IMR-90 (cell line): ENCODE measurements around the gene HIVEP3. TPM values are rescaled to one million over a fixed set of nuclear protein-coding genes. Genes with fewer than 3 reads are reported as not detected.

Experiments
- ATAC-seq: fragments of 200-7000 bp; cut with Tn5 transposase; 2 replicates; pipeline ENCODE4 v1.9.1; 2020; ENCODE audit warnings: low read depth, mild to moderate bottlenecking, moderate library complexity
- BruUV-seq: library from RNA; stranded (reverse); fragments of 400-500 nt; replicated peaks from 2 replicates; lab custom pipeline; 2021; lab: Mats Ljungman, UMichigan
- CTCF ChIA-PET: fragments of 300-600 bp; formaldehyde crosslinking; extraction: SDS; loops from one replicate; lab custom pipeline; 2021; ENCODE audit warnings: antibody characterized with exemption; lab: Yijun Ruan, JAX
- POLR2A ChIA-PET: fragments of 300-600 bp; sonication (Branson Sonifier 250); formaldehyde crosslinking; loops from one replicate; lab custom pipeline; 2022; ENCODE audit warnings: antibody characterized with exemption; ENCODE audit not compliant: unreplicated experiment; lab: Charles Lee
- DNase-seq: peaks from one replicate; pipeline ENCODE4 v3.0.0; 2013
- H2AFZ ChIP-seq: replicated peaks from 2 replicates; pipeline ENCODE3; 2013; ENCODE audit warnings: low read length, mild to moderate bottlenecking; ENCODE audit not compliant: poor library complexity
- H2AK5ac ChIP-seq: 2 replicates; pipeline ENCODE4 v1.6.1; 2013; ENCODE audit warnings: low read depth, low read length, inconsistent platforms
- H2AK9ac ChIP-seq: replicated peaks from 2 replicates; pipeline ENCODE3; 2013; ENCODE audit warnings: mild to moderate bottlenecking, low read depth, low read length, moderate library complexity; ENCODE audit not compliant: poor library complexity
- H2BK120ac ChIP-seq: 2 replicates; pipeline ENCODE4 v1.6.1; 2013; ENCODE audit warnings: low read depth, low read length, inconsistent platforms
- H2BK15ac ChIP-seq: 3 replicates; pipeline ENCODE4 v1.6.1; 2013; ENCODE audit warnings: low read depth, low read length, inconsistent platforms
- H2BK20ac ChIP-seq: 2 replicates; pipeline ENCODE4 v1.6.1; 2013; ENCODE audit warnings: low read depth, mild to moderate bottlenecking, inconsistent platforms, low read length, moderate library complexity
- H2BK5ac ChIP-seq: 2 replicates; pipeline ENCODE4 v1.6.1; 2013; ENCODE audit warnings: mild to moderate bottlenecking, low read depth, low read length, inconsistent platforms; ENCODE audit not compliant: poor library complexity, severe bottlenecking
- H3K14ac ChIP-seq: replicated peaks from 2 replicates; pipeline ENCODE4 v1.6.1; 2013; ENCODE audit warnings: low read depth, low read length, inconsistent platforms
- H3K18ac ChIP-seq: 2 replicates; pipeline ENCODE4 v1.6.1; 2013; ENCODE audit warnings: low read depth, low read length, control low read depth
- H3K23ac ChIP-seq: 2 replicates; pipeline ENCODE4 v1.6.1; 2013; ENCODE audit warnings: low read depth, low read length, inconsistent platforms
- H3K27ac ChIP-seq: 2 replicates; pipeline ENCODE4 v1.5.1; 2013; ENCODE audit warnings: mild to moderate bottlenecking, control low read depth, low read length; ENCODE audit not compliant: insufficient read depth
- H3K27me3 ChIP-seq: 2 replicates; pipeline ENCODE4 v1.6.1; 2013; ENCODE audit warnings: low read length; ENCODE audit not compliant: control insufficient read depth, insufficient read depth
- H3K36me3 ChIP-seq: 2 replicates; pipeline ENCODE4 v1.6.1; 2013; ENCODE audit warnings: low read length, mixed read lengths; ENCODE audit not compliant: control insufficient read depth, insufficient read depth
- H3K4ac ChIP-seq: 2 replicates; pipeline ENCODE4 v1.6.1; 2013; ENCODE audit warnings: low read depth, low read length, inconsistent platforms
- H3K4me1 ChIP-seq: 2 replicates; pipeline ENCODE4 v1.6.1; 2013; ENCODE audit warnings: low read length, mixed read lengths; ENCODE audit not compliant: control insufficient read depth, insufficient read depth
- H3K4me2 ChIP-seq: 2 replicates; pipeline ENCODE4 v1.6.1; 2013; ENCODE audit warnings: low read depth, mild to moderate bottlenecking, control low read depth, low read length, moderate library complexity
- H3K4me3 ChIP-seq: 2 replicates; pipeline ENCODE4 v1.5.1; 2013; ENCODE audit warnings: low read depth, mild to moderate bottlenecking, control low read depth, low read length, moderate library complexity; ENCODE audit not compliant: insufficient read depth
- H3K56ac ChIP-seq: 2 replicates; pipeline ENCODE4 v1.6.1; 2013; ENCODE audit warnings: low read length, inconsistent platforms; ENCODE audit not compliant: insufficient read depth; ENCODE audit errors: extremely low read depth
- H3K79me1 ChIP-seq, 2 experiments: 2 replicates each; pipeline ENCODE4 v1.6.1; 2013; ENCODE audit warnings: low read length in 2 of 2, inconsistent platforms in 1 of 2, low read depth in 1 of 2
- H3K9ac ChIP-seq: 2 replicates; pipeline ENCODE4 v1.6.1; 2013; ENCODE audit warnings: low read depth, low read length, control low read depth
- H3K9me1 ChIP-seq: 2 replicates; pipeline ENCODE4 v1.6.1; 2013; ENCODE audit warnings: low read length, inconsistent platforms; ENCODE audit not compliant: insufficient read depth
- H3K9me3 ChIP-seq: 2 replicates; pipeline ENCODE4 v1.6.1; 2013; ENCODE audit warnings: low read length; ENCODE audit not compliant: control insufficient read depth, insufficient read depth
- H4K20me1 ChIP-seq: 2 replicates; pipeline ENCODE4 v1.6.1; 2013; ENCODE audit warnings: low read length, inconsistent platforms; ENCODE audit not compliant: insufficient read depth
- H4K5ac ChIP-seq: 2 replicates; pipeline ENCODE4 v1.6.1; 2013; ENCODE audit warnings: mild to moderate bottlenecking, low read depth, low read length, control low read depth
- H4K8ac ChIP-seq, 2 experiments: 2 replicates each; pipeline ENCODE4 v1.6.1; 2013; ENCODE audit warnings: low read depth in 2 of 2, low read length in 2 of 2, control low read depth in 1 of 2, inconsistent platforms in 1 of 2
- H4K91ac ChIP-seq: 2 replicates; pipeline ENCODE4 v1.6.1; 2013; ENCODE audit warnings: low read depth, low read length, inconsistent platforms; ENCODE audit not compliant: insufficient read depth
- CEBPB ChIP-seq: IDR thresholded peaks from 2 replicates; pipeline ENCODE4 v1.6.1; 2012; ENCODE audit warnings: low read depth, low read length, improper control_type of control experiment
- POLR2A ChIP-seq: IDR thresholded peaks from 2 replicates; pipeline ENCODE4 v1.6.1; 2012; ENCODE audit warnings: mild to moderate bottlenecking, low read depth, low read length
- RAD21 ChIP-seq: IDR thresholded peaks from 2 replicates; pipeline ENCODE4 v1.6.1; 2012; ENCODE audit warnings: low read length, improper control_type of control experiment
- WGBS, 2 experiments: methylation state at CpG; one replicate each; pipeline versions ENCODE4 v1.1.5 to v1.1.7; 2013; ENCODE audit warnings: missing lambda C conversion rate in 2 of 2; ENCODE audit not compliant: insufficient read length in 1 of 2; ENCODE audit errors: extremely low coverage in 2 of 2; 5-methylcytosine and 5-hydroxymethylcytosine counted together
- dilution Hi-C: fragments of 300-500 bp; cut with HindIII; formaldehyde crosslinking; loops from one replicate; pipeline ENCODE4 v1.14.3; 2018; ENCODE audit warnings: low sequenced_read_pairs; ENCODE audit not compliant: unreplicated experiment
- in situ Hi-C: fragments of 300-500 bp; cut with MboI; formaldehyde crosslinking; loops from 3 replicates; pipeline ENCODE4 v1.14.3; 2019; ENCODE audit warnings: low sequenced_read_pairs, inconsistent platforms, mixed read lengths
- intact Hi-C: fragments of 100-400 bp; cut with micrococcal nuclease; formaldehyde crosslinking; loops from 2 replicates; pipeline ENCODE4 v1.10.0; 2022
- polyA plus RNA-seq, 3 experiments: library from polyadenylated mRNA; depleted of rRNA; stranded (reverse); fragments of >200 nt; gene quantifications; 2 replicates each; pipeline ENCODE4 v1.2.3, GENCODE V29; 2012; ENCODE audit warnings: low replicate concordance in 1 of 3
- total RNA-seq: library from RNA; depleted of rRNA; stranded (reverse); fragments of >200 nt; gene quantifications from 2 replicates; pipeline ENCODE4 v1.2.3, GENCODE V29; 2012
- TF ChIP-seq, protein P1 (sequence below): fragments of 150-350 bp; IDR thresholded peaks from 2 replicates; pipeline ENCODE4 v1.6.1; 2017; ENCODE audit warnings: mild to moderate bottlenecking, antibody characterized with exemption, low read length, low read depth

The HIVEP3 gene
- total and polyA plus RNA-seq, 2 of the 4 experiments (the other 2 are of a cell fraction): 1.4 to 4.0 TPM

DNA sequence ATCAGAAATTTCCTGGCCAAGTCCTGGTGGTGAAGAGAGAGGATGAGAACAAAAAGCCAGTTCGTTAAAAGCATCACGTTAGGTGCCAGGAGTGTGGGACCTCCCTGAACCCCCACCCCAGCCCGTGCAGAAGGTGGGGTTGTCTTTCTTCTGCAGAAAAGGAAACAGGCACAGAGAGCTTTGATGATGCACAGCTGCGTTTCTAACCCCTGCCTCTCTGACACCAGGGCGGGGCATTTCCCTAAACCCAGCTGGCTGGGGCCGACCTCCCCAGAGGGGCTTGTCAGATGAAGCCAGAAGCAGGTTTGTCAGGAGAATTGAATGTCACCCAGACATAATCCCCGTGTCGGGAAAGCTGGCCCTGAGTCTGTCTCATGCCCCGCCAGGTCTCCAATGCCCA, 244.9 kb downstream of the HIVEP3 start:
- BruUV-seq: no TSS peak
- Histone ChIP-seq H2BK5ac (no peak overlapping the region), H3K27me3 (no peaks in the 10 kb centered on the region), H3K27ac (peak overlapping the region; percentile 5; the same call in 1 of the 2 replicates), H4K91ac (peak overlapping the region; percentile 87), H4K8ac (peak overlapping the region; percentile 77 to 80; a peak in 3 of 4 replicates), H3K18ac (peak overlapping the region; percentile 70), H3K56ac (no peak overlapping the region), H2AK9ac (peak overlapping the region; percentile 50), H3K9ac (no peak overlapping the region), H3K14ac (peak overlapping the region; percentile 32; the same call in 1 of the 2 replicates), H3K36me3 (no peaks in the 10 kb centered on the region), H3K9me1 (peaks cover 42% of the 10 kb centered on the region), H2BK120ac (peak overlapping the region; percentile 81), H2AK5ac (peak overlapping the region; percentile 51), H3K23ac (no peak overlapping the region), H2BK20ac (peak overlapping the region; percentile 84), H3K4me3 (no peak overlapping the region), H2BK15ac (peak overlapping the region; percentile 37), H4K20me1 (no peaks in the 10 kb centered on the region), H3K4me1 (peaks cover 50% of the 10 kb centered on the region), H3K4me2 (no peak overlapping the region), H2AFZ (peak overlapping the region; percentile 5), H3K9me3 (no peaks in the 10 kb centered on the region), H3K4ac (peak overlapping the region; percentile 87), H4K5ac (peak overlapping the region; percentile 69), H3K79me1 (peaks cover 0 to 12% of the 10 kb centered on the region in 2 experiments; a peak in 2 of 4 replicates)
- ChIA-PET CTCF (no interaction called here), POLR2A (no interaction called here)
- intact Hi-C loops: loop anchor here (5.0 kb wide), 1 partner anchor 97 kb away; no protein-coding TSS in a partner anchor
- ATAC-seq (no peak), DNase-seq (peak; percentile 17)
- dilution Hi-C loops: no loop called here
- in situ Hi-C loops: no loop called here
- no CpG with 5 or more reads among the region's 9 CpGs for WGBS, 2 experiments
- TF ChIP-seq, protein P1, sequence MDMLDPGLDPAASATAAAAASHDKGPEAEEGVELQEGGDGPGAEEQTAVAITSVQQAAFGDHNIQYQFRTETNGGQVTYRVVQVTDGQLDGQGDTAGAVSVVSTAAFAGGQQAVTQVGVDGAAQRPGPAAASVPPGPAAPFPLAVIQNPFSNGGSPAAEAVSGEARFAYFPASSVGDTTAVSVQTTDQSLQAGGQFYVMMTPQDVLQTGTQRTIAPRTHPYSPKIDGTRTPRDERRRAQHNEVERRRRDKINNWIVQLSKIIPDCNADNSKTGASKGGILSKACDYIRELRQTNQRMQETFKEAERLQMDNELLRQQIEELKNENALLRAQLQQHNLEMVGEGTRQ: no peak
- TF ChIP-seq POLR2A: no peak
- no peak for TF ChIP-seq RAD21
- no peak for TF ChIP-seq CEBPB
